Suprapubic skin (tissue), 4 donors: ENCODE results near the gene KCNC4. TPM values are rescaled to one million over a fixed set of nuclear protein-coding genes. Genes with fewer than 3 reads are reported as not detected.

Source experiments
- DNase-seq, 2 donors: peaks; one replicate each; pipeline ENCODE4 v3.0.0-alpha.2; 2019; ENCODE audit warnings: low spot score in 2 of 2
- H3K27ac ChIP-seq: fragments of 200-600 bp; sonication (generic); one replicate; pipeline ENCODE4 v1.5.1; 2019
- H3K27me3 ChIP-seq: fragments of 200-600 bp; sonication (generic); one replicate; pipeline ENCODE4 v1.5.1; 2019
- H3K36me3 ChIP-seq: fragments of 200-600 bp; sonication (generic); one replicate; pipeline ENCODE4 v1.5.1; 2019
- H3K4me1 ChIP-seq: fragments of 200-600 bp; sonication (generic); one replicate; pipeline ENCODE4 v1.5.1; 2019
- H3K4me3 ChIP-seq: fragments of 200-600 bp; sonication (generic); one replicate; pipeline ENCODE4 v1.5.1; 2019; ENCODE audit warnings: mild to moderate bottlenecking
- H3K9me3 ChIP-seq: fragments of 200-600 bp; sonication (generic); one replicate; pipeline ENCODE4 v1.5.1; 2019
- EP300 ChIP-seq: sonication (generic); formaldehyde crosslinking; IDR thresholded peaks from one replicate; pipeline ENCODE4 v1.6.1; 2017; ENCODE audit warnings: antibody characterized with exemption
- POLR2A ChIP-seq, 2 donors: fragments of 450-650 bp; IDR thresholded peaks; one replicate each; pipeline ENCODE4 v1.6.1; 2017; ENCODE audit warnings: antibody characterized with exemption in 2 of 2, mild to moderate bottlenecking in 2 of 2, moderate library complexity in 2 of 2
- POLR2AphosphoS5 ChIP-seq, 3 donors: sonication (generic); formaldehyde crosslinking; IDR thresholded peaks; one replicate each; pipeline ENCODE4 v1.6.1; 2017; ENCODE audit warnings: antibody characterized with exemption in 3 of 3
- whole genome bisulfite sequencing: methylation state at CpG from one replicate; pipeline ENCODE4 v1.1.5; 2018; 5-methylcytosine and 5-hydroxymethylcytosine counted together
- total RNA-seq, 4 donors: library from RNA; depleted of rRNA; stranded (reverse); fragments of >200 nt; gene quantifications; one replicate each; pipeline ENCODE4 v1.1.0, GENCODE V29; 2016
- TF ChIP-seq, protein P1 (sequence below), 2 donors: fragments of 200-600 bp in 1 of 2; fragments of 450-650 bp in 1 of 2; sonication (generic) in 1 of 2; IDR thresholded peaks; one replicate each; pipeline ENCODE4 v1.5.1; 2016 to 2019; ENCODE audit warnings: antibody characterized with exemption in 2 of 2, mild to moderate bottlenecking in 1 of 2, moderate library complexity in 1 of 2

The KCNC4 gene
- total RNA-seq, 4 donors from 2014 or later = 4.5 to 15.8 (median 7.4) TPM

DNA sequence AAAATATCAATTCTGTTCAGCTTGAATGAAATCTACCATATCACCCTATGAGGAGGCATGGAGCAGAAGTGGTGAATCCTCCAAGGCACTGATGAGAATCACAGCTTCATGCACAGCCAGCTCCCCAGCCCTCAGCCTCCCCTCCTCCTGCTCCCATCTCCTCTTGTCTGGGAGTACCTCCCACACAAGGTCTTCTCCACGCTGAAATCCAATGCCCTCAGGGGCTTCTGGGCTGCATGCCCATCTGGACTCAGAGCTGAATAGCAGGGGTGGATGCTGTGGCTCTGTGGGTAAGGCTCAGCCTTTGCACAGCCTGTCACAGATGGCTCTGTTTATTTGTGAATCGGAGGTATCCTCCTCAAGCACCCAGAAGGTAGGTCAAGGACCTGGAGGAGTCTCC, 48.6 kb downstream of the KCNC4 start:
- H3K4me1 ChIP-seq = no peaks in the 10 kb centered on the region
- no peak overlapping the region for H3K27ac ChIP-seq
- 50% methylated on average over 2 of the region's 2 CpGs for WGBS

DNA sequence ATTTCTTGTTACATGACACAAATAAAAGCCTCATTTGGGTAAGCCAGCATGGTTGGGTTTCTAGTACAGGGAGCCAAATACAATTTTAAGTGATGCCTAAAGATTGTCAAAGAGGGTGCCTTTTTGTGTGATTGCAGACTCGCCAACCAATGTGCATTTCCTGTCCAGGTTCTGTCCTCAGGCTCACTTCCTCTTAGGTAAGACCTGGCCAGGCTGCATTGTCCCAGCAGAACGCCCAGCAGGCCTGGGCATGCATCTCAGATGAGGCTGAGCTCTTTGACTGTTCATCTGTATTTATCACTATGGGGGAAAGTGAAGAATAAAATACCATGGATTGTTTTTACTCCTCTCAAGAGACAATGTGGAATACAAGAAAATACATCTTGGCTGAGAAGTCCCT, 49.7 kb downstream of the KCNC4 start:
- Histone ChIP-seq H3K4me3 (no peak overlapping the region), H3K36me3 (no peaks in the 10 kb centered on the region), H3K9me3 (no peaks in the 10 kb centered on the region), H3K27me3 (no peaks in the 10 kb centered on the region), H3K27ac (no peak overlapping the region), H3K4me1 (no peaks in the 10 kb centered on the region)
- WGBS = 35% methylated on average over 2 of the region's 2 CpGs
- DNase-seq = no peak
- no peak for TF ChIP-seq POLR2AphosphoS5 (IDR thresholded peaks at IDR 0.05)
- TF ChIP-seq EP300 = no peak
- TF ChIP-seq POLR2A (IDR thresholded peaks at IDR 0.05) = no peak
- TF ChIP-seq, protein P1, sequence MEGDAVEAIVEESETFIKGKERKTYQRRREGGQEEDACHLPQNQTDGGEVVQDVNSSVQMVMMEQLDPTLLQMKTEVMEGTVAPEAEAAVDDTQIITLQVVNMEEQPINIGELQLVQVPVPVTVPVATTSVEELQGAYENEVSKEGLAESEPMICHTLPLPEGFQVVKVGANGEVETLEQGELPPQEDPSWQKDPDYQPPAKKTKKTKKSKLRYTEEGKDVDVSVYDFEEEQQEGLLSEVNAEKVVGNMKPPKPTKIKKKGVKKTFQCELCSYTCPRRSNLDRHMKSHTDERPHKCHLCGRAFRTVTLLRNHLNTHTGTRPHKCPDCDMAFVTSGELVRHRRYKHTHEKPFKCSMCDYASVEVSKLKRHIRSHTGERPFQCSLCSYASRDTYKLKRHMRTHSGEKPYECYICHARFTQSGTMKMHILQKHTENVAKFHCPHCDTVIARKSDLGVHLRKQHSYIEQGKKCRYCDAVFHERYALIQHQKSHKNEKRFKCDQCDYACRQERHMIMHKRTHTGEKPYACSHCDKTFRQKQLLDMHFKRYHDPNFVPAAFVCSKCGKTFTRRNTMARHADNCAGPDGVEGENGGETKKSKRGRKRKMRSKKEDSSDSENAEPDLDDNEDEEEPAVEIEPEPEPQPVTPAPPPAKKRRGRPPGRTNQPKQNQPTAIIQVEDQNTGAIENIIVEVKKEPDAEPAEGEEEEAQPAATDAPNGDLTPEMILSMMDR (IDR thresholded peaks at IDR 0.05) = no peak

More for the DNA sequence above, 48.6 kb downstream of the KCNC4 start:
- no peak for DNase-seq
- Histone ChIP-seq H3K27me3 (no peaks in the 10 kb centered on the region), H3K4me3 (no peak overlapping the region), H3K36me3 (no peaks in the 10 kb centered on the region), H3K9me3 (no peaks in the 10 kb centered on the region)
- TF ChIP-seq, protein P1 (IDR thresholded peaks at IDR 0.05) = no peak
- TF ChIP-seq POLR2A (IDR thresholded peaks at IDR 0.05) (no peak), POLR2AphosphoS5 (IDR thresholded peaks at IDR 0.05) (no peak), EP300 (no peak)

Other genes with a start within 250 kb of the KCNC4 start
- gene AHCYL1, start 225.5 kb upstream of the KCNC4 start, total RNA-seq = 10 to 100 TPM; 37.7 to 50.4 (median 48.6) TPM
- gene STRIP1, start 175.7 kb upstream of the KCNC4 start, total RNA-seq = 10 to 100 TPM; 43.0 to 71.0 (median 57.6) TPM
- under 1 TPM in 2 of 4 donors, not detected in 2; 0.49 to 0.60 TPM for gene ALX3, start 139.6 kb upstream of the KCNC4 start, total RNA-seq
- 1 to 10 TPM in 2 of 4 donors, under 1 TPM in 1, not detected in 1; 0.48 to 1.8 (median 1.1) TPM for gene UBL4B, start 97.9 kb upstream of the KCNC4 start, total RNA-seq
- 10 to 100 TPM in 2 of 4 donors, 1 to 10 TPM in 2; 5.2 to 18.6 (median 8.0) TPM for gene SLC6A17, start 59.8 kb upstream of the KCNC4 start, total RNA-seq
- 10 to 100 TPM; 27.4 to 51.2 (median 32.7) TPM for gene RBM15, start 129.1 kb downstream of the KCNC4 start, total RNA-seq
- gene SLC16A4, start 180.7 kb downstream of the KCNC4 start, total RNA-seq = 1 to 10 TPM in 3 of 4 donors, under 1 TPM in 1; 0.52 to 2.1 (median 1.9) TPM
- gene LAMTOR5, start 197.4 kb downstream of the KCNC4 start, total RNA-seq = 10 to 100 TPM; 53.7 to 81.2 (median 63.3) TPM
- gene PROK1, start 240.8 kb downstream of the KCNC4 start, total RNA-seq = 1 to 10 TPM in 1 of 4 donors, under 1 TPM in 1, not detected in 2; 0.72 to 4.2 TPM